AG10803 (cell line): ENCODE measurements around the gene FAM83E.

Experiments
- DNase-seq: peaks from one replicate; pipeline ENCODE4 v3.0.0; 2010; ENCODE audit warnings: low read depth
- H3K4me3 ChIP-seq: 2 replicates; pipeline ENCODE4 v1.5.1; 2011; ENCODE audit warnings: mild to moderate bottlenecking, low read length, control low read depth
- TF ChIP-seq, protein P1 (sequence below): conservative IDR thresholded peaks from 2 replicates; pipeline ENCODE4 v1.5.1; 2011; ENCODE audit warnings: mild to moderate bottlenecking, low read length, control low read depth, inconsistent platforms

FAM83E gene

DNA sequence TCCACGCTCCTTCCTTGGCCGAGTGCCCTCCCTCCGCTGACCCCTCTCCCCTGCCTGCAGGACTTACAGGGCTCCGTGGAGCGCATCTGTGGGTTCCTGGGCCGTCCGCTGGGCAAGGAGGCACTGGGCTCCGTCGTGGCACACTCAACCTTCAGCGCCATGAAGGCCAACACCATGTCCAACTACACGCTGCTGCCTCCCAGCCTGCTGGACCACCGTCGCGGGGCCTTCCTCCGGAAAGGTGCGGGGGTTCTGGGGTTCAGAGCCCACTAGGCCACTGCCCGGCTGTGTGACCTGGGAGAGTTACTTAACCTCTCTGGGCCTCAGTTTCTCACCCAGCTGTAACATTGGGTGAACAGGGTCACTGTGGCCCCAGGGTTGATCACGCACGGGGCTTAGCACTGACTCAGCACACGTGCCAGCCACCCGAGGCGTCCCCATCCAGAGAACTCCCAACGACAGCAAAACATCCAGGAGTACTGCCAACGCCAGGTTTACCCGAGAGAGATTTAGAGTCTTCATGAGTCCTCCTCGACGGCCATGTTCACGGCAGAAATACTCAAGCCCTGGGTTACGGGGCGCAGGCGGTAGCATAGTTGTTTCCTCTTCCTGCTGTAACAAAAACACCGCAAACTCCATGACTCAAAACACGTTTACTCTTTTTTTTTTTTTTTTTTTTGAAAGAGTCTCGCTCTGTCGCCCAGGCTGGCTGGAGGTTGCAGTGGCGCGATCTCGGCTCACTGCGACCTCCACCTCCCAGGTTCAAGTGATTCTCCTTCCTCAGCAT is 18.0 kb downstream of the FAM83E start:
- H3K4me3 ChIP-seq, result no peak overlapping the region
- DNase-seq, result no peak
- TF ChIP-seq, protein P1, sequence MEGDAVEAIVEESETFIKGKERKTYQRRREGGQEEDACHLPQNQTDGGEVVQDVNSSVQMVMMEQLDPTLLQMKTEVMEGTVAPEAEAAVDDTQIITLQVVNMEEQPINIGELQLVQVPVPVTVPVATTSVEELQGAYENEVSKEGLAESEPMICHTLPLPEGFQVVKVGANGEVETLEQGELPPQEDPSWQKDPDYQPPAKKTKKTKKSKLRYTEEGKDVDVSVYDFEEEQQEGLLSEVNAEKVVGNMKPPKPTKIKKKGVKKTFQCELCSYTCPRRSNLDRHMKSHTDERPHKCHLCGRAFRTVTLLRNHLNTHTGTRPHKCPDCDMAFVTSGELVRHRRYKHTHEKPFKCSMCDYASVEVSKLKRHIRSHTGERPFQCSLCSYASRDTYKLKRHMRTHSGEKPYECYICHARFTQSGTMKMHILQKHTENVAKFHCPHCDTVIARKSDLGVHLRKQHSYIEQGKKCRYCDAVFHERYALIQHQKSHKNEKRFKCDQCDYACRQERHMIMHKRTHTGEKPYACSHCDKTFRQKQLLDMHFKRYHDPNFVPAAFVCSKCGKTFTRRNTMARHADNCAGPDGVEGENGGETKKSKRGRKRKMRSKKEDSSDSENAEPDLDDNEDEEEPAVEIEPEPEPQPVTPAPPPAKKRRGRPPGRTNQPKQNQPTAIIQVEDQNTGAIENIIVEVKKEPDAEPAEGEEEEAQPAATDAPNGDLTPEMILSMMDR, result no peak

DNA sequence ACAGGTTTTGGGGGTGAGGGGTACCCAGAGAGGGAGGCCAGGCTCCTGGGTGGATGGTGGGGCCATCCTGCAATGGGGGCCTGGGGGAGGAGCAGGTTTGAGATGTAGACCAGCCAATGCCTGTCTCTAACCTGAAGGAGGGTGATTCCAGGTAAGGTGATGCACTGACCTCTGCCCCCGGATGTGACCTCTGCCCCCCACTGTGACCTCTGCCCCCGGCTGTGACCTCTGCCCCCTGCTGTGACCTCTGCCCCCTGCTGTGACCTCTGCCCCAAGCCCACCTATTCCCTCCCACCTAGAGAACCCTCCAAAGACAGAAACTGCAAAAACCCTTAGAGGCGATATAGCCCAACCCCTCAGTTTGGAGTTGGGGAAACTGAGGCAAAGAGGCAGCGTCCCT is 18.6 kb downstream of the FAM83E start:
- TF ChIP-seq, protein P1, result no peak
- no peak for DNase-seq
- H3K4me3 ChIP-seq, result no peak overlapping the region

DNA sequence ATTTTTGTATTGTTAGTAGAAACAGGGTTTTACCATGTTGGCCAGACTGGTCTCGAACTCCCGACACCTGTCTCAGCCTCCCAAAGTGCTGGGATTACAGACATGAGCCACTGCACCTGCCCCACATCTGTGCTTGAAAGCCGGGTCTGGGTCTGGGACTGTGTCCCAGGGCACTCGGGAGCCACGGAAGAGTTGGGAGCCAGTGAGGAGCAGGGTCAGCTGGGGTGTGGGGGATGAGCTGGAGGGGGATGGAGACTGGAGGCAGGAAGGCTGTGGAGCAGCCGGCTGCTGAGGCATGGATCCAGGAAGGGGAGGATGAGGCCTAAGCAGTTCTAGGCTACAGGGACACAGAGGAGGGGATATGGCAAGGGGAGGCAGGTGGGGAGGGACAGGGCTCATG is 19.0 kb downstream of the FAM83E start:
- DNase-seq, result no peak

DNA sequence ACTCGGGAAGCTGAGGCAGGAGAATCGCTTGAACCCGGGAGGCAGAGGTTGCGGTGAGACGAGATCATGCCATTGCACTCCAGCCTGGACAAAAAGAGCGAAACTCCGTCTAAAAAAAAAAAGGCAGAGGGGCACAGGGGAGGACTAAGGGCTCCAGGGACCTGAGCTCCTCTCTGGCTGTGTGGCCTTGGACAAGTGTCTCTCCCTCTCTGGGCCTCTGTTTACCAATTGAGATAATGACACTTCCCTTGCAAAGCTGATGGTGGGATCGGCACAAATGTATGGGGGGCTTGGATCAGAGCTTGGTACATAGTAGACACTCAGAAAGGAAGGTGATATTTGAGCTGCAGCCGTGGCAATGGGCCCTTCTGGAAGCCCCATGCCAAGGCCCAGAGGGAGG is 19.7 kb downstream of the FAM83E start:
- DNase-seq, result no peak
- H3K4me3 ChIP-seq, result no peak overlapping the region
- TF ChIP-seq, protein P1, result no peak

More for the DNA sequence above, 19.0 kb downstream of the FAM83E start:
- no peak overlapping the region for H3K4me3 ChIP-seq
- TF ChIP-seq, protein P1, result no peak

DNA sequence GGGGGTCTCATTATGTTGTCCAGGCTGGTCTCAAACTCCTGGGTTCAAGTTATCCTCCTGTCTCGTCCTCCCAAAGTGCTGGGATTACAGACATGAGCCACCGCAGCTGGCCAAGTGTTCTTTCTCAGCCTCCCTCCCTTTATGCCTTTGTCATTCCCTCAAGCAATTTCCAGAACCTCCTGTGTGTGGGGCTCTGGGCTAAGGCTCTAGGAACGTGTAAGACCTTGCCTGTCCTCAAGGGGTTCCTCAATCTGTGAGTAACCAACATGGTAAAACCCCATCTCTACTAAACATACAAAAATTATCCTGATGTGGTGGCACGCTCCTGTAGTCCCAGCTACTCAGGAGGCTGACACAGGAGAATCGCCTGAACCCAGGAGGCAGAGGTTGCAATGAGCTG is 23.9 kb downstream of the FAM83E start:
- DNase-seq, result peak; percentile 12
- TF ChIP-seq, protein P1, result no peak
- H3K4me3 ChIP-seq, result no peak overlapping the region

DNA sequence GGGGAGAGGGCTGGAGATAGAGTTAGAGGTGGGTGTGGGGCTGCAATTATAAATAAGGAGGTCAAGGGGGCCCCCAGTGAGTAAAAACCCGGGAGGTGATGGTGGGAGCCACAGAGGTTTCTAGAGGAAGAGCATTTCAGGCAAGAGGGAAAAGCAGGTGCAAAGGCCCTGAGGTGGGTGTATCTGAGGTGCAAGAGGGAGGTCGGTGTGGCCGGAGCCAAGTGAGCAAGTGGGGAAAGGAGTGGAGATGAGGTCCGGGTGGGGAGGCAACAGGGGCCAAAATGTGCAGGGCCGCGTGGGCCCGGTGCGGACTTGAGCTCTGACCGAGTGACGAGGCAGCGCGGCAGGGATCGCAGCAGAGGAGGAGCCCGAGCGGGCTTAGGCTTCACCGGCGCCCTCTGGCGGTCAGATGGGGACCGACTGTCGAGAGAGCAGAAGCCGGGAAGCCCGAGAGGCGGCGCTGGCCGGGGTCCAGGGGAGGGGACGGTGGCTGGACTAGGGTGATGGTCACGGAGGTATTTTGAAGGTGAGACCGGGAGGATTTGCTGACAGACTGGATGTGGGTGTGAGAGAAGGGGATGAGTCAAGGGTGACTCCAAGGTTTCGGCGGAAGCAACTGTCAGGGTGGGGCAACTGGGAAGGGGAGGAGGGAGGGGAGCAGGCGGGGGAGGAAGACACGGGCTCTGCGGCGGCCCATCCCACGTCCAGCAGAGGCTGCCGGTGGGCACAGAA is 26.0 kb downstream of the FAM83E start:
- H3K4me3 ChIP-seq, result peak overlapping the region; percentile 65
- peak; percentile 76 for DNase-seq
- TF ChIP-seq, protein P1, result peak; percentile 90

DNA sequence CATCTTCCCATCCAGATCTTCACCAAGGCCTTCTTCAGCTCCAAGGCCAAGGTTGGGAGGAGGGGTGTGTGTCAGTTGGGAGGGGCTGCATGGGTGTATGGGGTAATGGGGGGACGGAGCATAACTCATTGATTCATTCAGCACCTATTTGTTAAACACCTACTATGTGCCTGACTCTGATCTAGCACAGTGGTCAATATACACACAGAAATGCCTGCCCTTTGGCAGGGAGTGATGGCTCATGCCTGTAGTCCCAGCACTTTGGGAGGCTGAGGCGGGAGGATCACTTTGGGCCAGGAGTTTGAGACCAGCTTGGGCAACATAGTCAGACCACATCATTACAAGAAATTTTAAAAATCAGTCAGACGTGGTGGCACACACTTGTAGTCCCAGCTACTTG is 27.5 kb downstream of the FAM83E start:
- TF ChIP-seq, protein P1, result no peak
- no peak for DNase-seq
- H3K4me3 ChIP-seq, result no peak overlapping the region
